Stimulated activated naive B cell treated with anti-CD40 and anti-IgM and Interleukin-4, amounts not matched to agents 10 μg/mL and 1 μg/mL and 100 μg/mL, for 72 hours (primary cell): ENCODE data around the gene KLK2.
A peak's percentile ranks its signal among the peaks of the same experiment; 100 is the strongest.

Experiments
- ATAC-seq, 2 donors: fragments of 150-1000 bp; cut with Tn5 transposase; replicated peaks; 2 replicates each; pipeline ENCODE4 v1.10.0; 2021; ENCODE audit warnings: moderate library complexity in 1 of 2
- DNase-seq: peaks from one replicate; pipeline ENCODE4 v3.0.0; 2021
- H3K27ac Mint-ChIP-seq: one replicate; pipeline ENCODE4 v1.8.0; 2022; ENCODE audit warnings: mild to moderate bottlenecking, mixed read lengths
- H3K27me3 Mint-ChIP-seq, 2 donors: one replicate each; pipeline ENCODE4 v1.8.0; 2022; ENCODE audit warnings: mixed read lengths in 2 of 2
- H3K36me3 Mint-ChIP-seq, 2 donors: one replicate each; pipeline ENCODE4 v1.8.0; 2022; ENCODE audit warnings: mixed read lengths in 2 of 2, mild to moderate bottlenecking in 1 of 2
- H3K4me1 Mint-ChIP-seq, 2 donors: one replicate each; pipeline ENCODE4 v1.8.0; 2022; ENCODE audit warnings: mixed read lengths in 2 of 2, mild to moderate bottlenecking in 1 of 2
- H3K4me3 Mint-ChIP-seq, 2 donors: one replicate each; pipeline ENCODE4 v1.8.0; 2022; ENCODE audit warnings: mild to moderate bottlenecking in 2 of 2, mixed read lengths in 2 of 2, moderate library complexity in 1 of 2
- H3K9me3 Mint-ChIP-seq, 2 donors: one replicate each; pipeline ENCODE4 v1.8.0; 2022; ENCODE audit warnings: mixed read lengths in 2 of 2, mild to moderate bottlenecking in 1 of 2

Gene KLK2

GRCh38 chr19:50873056-50873455, at the start of gene KLK2:
Gene KLK2 (plus strand): TSS chr19:50873439. CDS start chr19:50873474, 35 bp downstream.
- Mint-ChIP-seq H3K4me1 (no peaks in the 10 kb centered on the region), H3K4me3 (no peak within 1 kb of the TSS), H3K27me3 (peaks cover 17 to 21% of the 10 kb centered on the region in 2 donors), H3K9me3 (peaks cover 0 to 2% of the 10 kb centered on the region in 2 donors), H3K27ac (no peak within 1 kb of the TSS), H3K36me3 (no peaks in the 10 kb centered on the region)
- no peak for ATAC-seq
- no peak for DNase-seq

- peaks cover 49 to 53% of the 10 kb centered on the region in 2 donors for H3K27me3 Mint-ChIP-seq
Observed at GRCh38 chr19:50826492-50827240, 46.6 kb upstream of the KLK2 start.

GRCh38 chr19:50827476-50827875, 45.8 kb upstream of the KLK2 start:
- peak overlapping the region; percentile 6 for H3K27ac Mint-ChIP-seq
- peaks cover 0 to 4% of the 10 kb centered on the region in 2 donors for H3K36me3 Mint-ChIP-seq
- peaks cover 4 to 8% of the 10 kb centered on the region in 2 donors for H3K4me1 Mint-ChIP-seq
- H3K27me3 Mint-ChIP-seq = peaks cover 49 to 52% of the 10 kb centered on the region in 2 donors
- ATAC-seq (no peak), DNase-seq (no peak)
- H3K4me3 Mint-ChIP-seq = no peak overlapping the region
- H3K9me3 Mint-ChIP-seq = no peaks in the 10 kb centered on the region

More at GRCh38 chr19:50826492-50827240, 46.6 kb upstream of the KLK2 start:
- no peak overlapping the region for H3K27ac Mint-ChIP-seq
- ATAC-seq (no peak), DNase-seq (no peak)
- no peaks in the 10 kb centered on the region for H3K9me3 Mint-ChIP-seq
- H3K4me3 Mint-ChIP-seq = no peak overlapping the region
- H3K4me1 Mint-ChIP-seq = peaks cover 12 to 14% of the 10 kb centered on the region in 2 donors
- peaks cover 0 to 4% of the 10 kb centered on the region in 2 donors for H3K36me3 Mint-ChIP-seq

- DNase-seq (no peak), ATAC-seq (no peak)
- no peak overlapping the region for H3K4me3 Mint-ChIP-seq
- H3K4me1 Mint-ChIP-seq = no peaks in the 10 kb centered on the region
- no peak overlapping the region for H3K27ac Mint-ChIP-seq
- H3K36me3 Mint-ChIP-seq = peaks cover 0 to 4% of the 10 kb centered on the region in 2 donors
- peaks cover 56 to 58% of the 10 kb centered on the region in 2 donors for H3K27me3 Mint-ChIP-seq
- H3K9me3 Mint-ChIP-seq = no peaks in the 10 kb centered on the region
Observed at GRCh38 chr19:50829801-50830200, 43.4 kb upstream of the KLK2 start.

GRCh38 chr19:50830266-50831025, 42.8 kb upstream of the KLK2 start:
- no peak overlapping the region for H3K27ac Mint-ChIP-seq
- no peak for ATAC-seq
- peaks cover 0 to 4% of the 10 kb centered on the region in 2 donors for H3K36me3 Mint-ChIP-seq
- no peak for DNase-seq
- no peaks in the 10 kb centered on the region for H3K9me3 Mint-ChIP-seq
- H3K27me3 Mint-ChIP-seq = peaks cover 56 to 58% of the 10 kb centered on the region in 2 donors
- H3K4me3 Mint-ChIP-seq = no peak overlapping the region
- peaks cover 0 to 2% of the 10 kb centered on the region in 2 donors for H3K4me1 Mint-ChIP-seq

- no peak overlapping the region for H3K4me3 Mint-ChIP-seq
- no peak overlapping the region for H3K27ac Mint-ChIP-seq
- H3K27me3 Mint-ChIP-seq = peaks cover 53 to 57% of the 10 kb centered on the region in 2 donors
- ATAC-seq (no peak), DNase-seq (no peak)
- peaks cover under 1 to 7% of the 10 kb centered on the region in 2 donors for H3K4me1 Mint-ChIP-seq
- no peaks in the 10 kb centered on the region for H3K9me3 Mint-ChIP-seq
- H3K36me3 Mint-ChIP-seq = peaks cover 0 to 4% of the 10 kb centered on the region in 2 donors
Observed at GRCh38 chr19:50831026-50831396, 42.2 kb upstream of the KLK2 start.

GRCh38 chr19:50832666-50833065, 40.6 kb upstream of the KLK2 start:
- no peaks in the 10 kb centered on the region for H3K36me3 Mint-ChIP-seq
- peaks cover 12 to 16% of the 10 kb centered on the region in 2 donors for H3K4me1 Mint-ChIP-seq
- H3K9me3 Mint-ChIP-seq = no peaks in the 10 kb centered on the region
- no peak overlapping the region for H3K4me3 Mint-ChIP-seq
- H3K27ac Mint-ChIP-seq = no peak overlapping the region
- DNase-seq (no peak), ATAC-seq (no peak)
- peaks cover 55 to 59% of the 10 kb centered on the region in 2 donors for H3K27me3 Mint-ChIP-seq

- H3K27ac Mint-ChIP-seq = no peak within 1 kb of the TSS
- DNase-seq (no peak), ATAC-seq (no peak)
- no peaks in the 10 kb centered on the region for H3K9me3 Mint-ChIP-seq
- peaks cover 12 to 19% of the 10 kb centered on the region in 2 donors for H3K4me1 Mint-ChIP-seq
- H3K36me3 Mint-ChIP-seq = peaks cover 0 to under 1% of the 10 kb centered on the region in 2 donors
- peaks cover 57 to 61% of the 10 kb centered on the region in 2 donors for H3K27me3 Mint-ChIP-seq
- no peak within 1 kb of the TSS for H3K4me3 Mint-ChIP-seq
Observed at GRCh38 chr19:50833117-50833801, 40.0 kb upstream of the KLK2 start, which contains the start of gene KLK15. Gene KLK15 (minus strand): TSS chr19:50833574. CDS start chr19:50831492, 2,082 bp downstream.

GRCh38 chr19:50833802-50834167, 39.5 kb upstream of the KLK2 start:
- ATAC-seq = no peak
- Mint-ChIP-seq H3K4me3 (no peak overlapping the region), H3K27me3 (peaks cover 61 to 67% of the 10 kb centered on the region in 2 donors)

GRCh38 chr19:50835103-50835784, 38.0 kb upstream of the KLK2 start:
- Mint-ChIP-seq H3K4me1 (peaks cover 12 to 21% of the 10 kb centered on the region in 2 donors), H3K9me3 (no peaks in the 10 kb centered on the region), H3K27me3 (peaks cover 67 to 76% of the 10 kb centered on the region in 2 donors), H3K36me3 (peaks cover 0 to 2% of the 10 kb centered on the region in 2 donors), H3K4me3 (peak overlapping the region; percentile 88 to 89), H3K27ac (no peak overlapping the region)
- DNase-seq (no peak), ATAC-seq (peak in 1 of 2 donors; percentile 15)

More at GRCh38 chr19:50833802-50834167, 39.5 kb upstream of the KLK2 start:
- no peaks in the 10 kb centered on the region for H3K9me3 Mint-ChIP-seq
- no peak overlapping the region for H3K27ac Mint-ChIP-seq
- peaks cover 0 to 2% of the 10 kb centered on the region in 2 donors for H3K36me3 Mint-ChIP-seq
- no peak for DNase-seq
- H3K4me1 Mint-ChIP-seq = peaks cover 12 to 21% of the 10 kb centered on the region in 2 donors

- Mint-ChIP-seq H3K4me1 (peaks cover 12 to 21% of the 10 kb centered on the region in 2 donors), H3K36me3 (peaks cover 0 to 2% of the 10 kb centered on the region in 2 donors), H3K9me3 (no peaks in the 10 kb centered on the region), H3K27ac (peak overlapping the region; percentile 76), H3K4me3 (peak overlapping the region; percentile 88 to 89), H3K27me3 (peaks cover 66 to 71% of the 10 kb centered on the region in 2 donors)
- ATAC-seq (peak; percentile 89 to 95), DNase-seq (peak; percentile 61)
Observed at GRCh38 chr19:50835785-50836542, 37.3 kb upstream of the KLK2 start.

- Mint-ChIP-seq H3K4me1 (peaks cover 12 to 21% of the 10 kb centered on the region in 2 donors), H3K9me3 (peaks cover 0 to 2% of the 10 kb centered on the region in 2 donors), H3K27me3 (peaks cover 63 to 64% of the 10 kb centered on the region in 2 donors), H3K4me3 (peak overlapping the region; percentile 88 to 89), H3K36me3 (peaks cover 0 to 4% of the 10 kb centered on the region in 2 donors), H3K27ac (peak overlapping the region; percentile 76)
- DNase-seq = no peak
- ATAC-seq = no peak
Observed at GRCh38 chr19:50836543-50837195, 36.6 kb upstream of the KLK2 start.
